Esophagus squamous epithelium (tissue), 5 donors: ENCODE data around the gene QRSL1. TPM values are rescaled to one million over a fixed set of nuclear protein-coding genes. Genes with fewer than 3 reads are reported as not detected.

Experiments used
- DNase-seq: peaks from one replicate; lab custom pipeline; 2025; lab: John Stamatoyannopoulos, UW
- H3K27ac ChIP-seq, 4 donors: fragments of 200-600 bp; sonication (generic); one replicate each; pipeline ENCODE4 v1.5.1; 2016 to 2019; ENCODE audit warnings: mild to moderate bottlenecking in 1 of 4
- H3K27me3 ChIP-seq, 4 donors: fragments of 200-600 bp; sonication (generic); 1 replicate in 3 of 4; 2 replicates in 1 of 4; pipeline versions ENCODE4 v1.5.1 to v1.6.0; 2017 to 2021; ENCODE audit warnings: antibody characterized with exemption in 1 of 4
- H3K36me3 ChIP-seq, 3 donors: fragments of 200-600 bp; sonication (generic); one replicate each; pipeline ENCODE4 v1.5.1; 2016 to 2019
- H3K4me1 ChIP-seq, 3 donors: fragments of 200-600 bp; sonication (generic); one replicate each; pipeline ENCODE4 v1.5.1; 2017 to 2019
- H3K4me3 ChIP-seq, 4 donors: fragments of 200-600 bp; sonication (generic); 1 replicate in 3 of 4; 2 replicates in 1 of 4; pipeline ENCODE4 v1.5.1; 2016 to 2019; ENCODE audit warnings: mild to moderate bottlenecking in 2 of 4, moderate library complexity in 1 of 4
- H3K9me3 ChIP-seq, 3 donors: fragments of 200-600 bp; sonication (generic); one replicate each; pipeline ENCODE4 v1.5.1; 2016 to 2019
- POLR2A ChIP-seq, 4 donors: fragments of 450-650 bp; IDR thresholded peaks; one replicate each; pipeline ENCODE4 v1.6.1; 2017; ENCODE audit warnings: antibody characterized with exemption in 4 of 4, mild to moderate bottlenecking in 4 of 4, moderate library complexity in 3 of 4
- WGBS, 2 donors: methylation state at CpG; one replicate each; pipeline ENCODE4 v1.1.5; 2018; 5-methylcytosine and 5-hydroxymethylcytosine counted together
- intact Hi-C: fragments of 100-400 bp; cut with DNase I; formaldehyde crosslinking; loops from one replicate; pipeline ENCODE4 v1.15.0; 2022
- total RNA-seq, 4 donors: library from RNA; depleted of rRNA; stranded (reverse); fragments of >200 nt; gene quantifications; one replicate each; pipeline ENCODE4 v1.1.0, GENCODE V29; 2016
- TF ChIP-seq, protein P1 (sequence below), 6 experiments: fragments of 450-650 bp in 4 of 6; fragments of 200-600 bp in 2 of 6; sonication (generic) in 2 of 6; IDR thresholded peaks; one replicate each; pipeline ENCODE4 v1.5.1; 2016 to 2019; ENCODE audit warnings: antibody characterized with exemption in 6 of 6, mild to moderate bottlenecking in 4 of 6, moderate library complexity in 4 of 6
- donor health status: DM: yes; HTN: yes; CAD: no.

Gene QRSL1
- total RNA-seq, 4 donors from 2014 or later = 4.8 to 11.1 (median 9.3) TPM

DNA sequence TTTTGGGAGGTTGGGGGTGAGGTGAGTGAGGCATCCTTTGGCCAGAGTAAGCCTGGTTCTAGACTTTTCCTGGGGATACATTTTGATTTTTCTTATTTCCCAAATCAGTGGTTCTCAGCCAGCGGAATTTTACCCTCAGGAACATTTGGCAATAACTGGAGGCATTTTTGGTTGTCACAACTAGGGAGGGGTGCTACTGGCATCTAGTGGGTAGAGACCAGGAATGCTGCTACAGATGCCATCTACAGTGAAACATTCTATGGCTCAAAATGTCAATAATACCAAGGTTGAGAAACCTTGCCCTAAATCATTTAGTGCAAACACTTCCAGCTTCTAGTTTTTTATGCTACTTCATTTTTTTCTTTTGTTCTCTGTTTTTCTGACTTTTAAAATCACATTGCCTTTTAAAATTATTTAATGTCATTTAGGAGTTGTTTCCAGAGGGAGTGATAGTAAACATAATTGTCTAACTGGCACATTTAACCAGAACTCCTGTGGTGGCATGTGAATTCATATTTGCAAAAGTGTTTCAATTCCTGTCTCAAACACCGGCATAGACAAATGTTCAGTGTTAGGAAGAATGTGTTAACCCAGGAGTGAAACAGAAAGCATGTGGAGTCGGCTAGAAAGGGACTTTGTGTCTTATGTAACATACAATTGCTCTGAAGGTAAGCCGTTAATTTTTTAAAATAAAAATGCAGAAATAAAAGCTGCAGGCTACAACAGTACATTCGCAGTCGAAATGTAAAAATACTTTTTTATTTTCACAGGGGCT, 59.0 kb downstream of the QRSL1 start:
- intact Hi-C loops = no loop called here
- 34 to 50% methylated on average over 6 of the region's 6 CpGs for WGBS, 2 donors

DNA sequence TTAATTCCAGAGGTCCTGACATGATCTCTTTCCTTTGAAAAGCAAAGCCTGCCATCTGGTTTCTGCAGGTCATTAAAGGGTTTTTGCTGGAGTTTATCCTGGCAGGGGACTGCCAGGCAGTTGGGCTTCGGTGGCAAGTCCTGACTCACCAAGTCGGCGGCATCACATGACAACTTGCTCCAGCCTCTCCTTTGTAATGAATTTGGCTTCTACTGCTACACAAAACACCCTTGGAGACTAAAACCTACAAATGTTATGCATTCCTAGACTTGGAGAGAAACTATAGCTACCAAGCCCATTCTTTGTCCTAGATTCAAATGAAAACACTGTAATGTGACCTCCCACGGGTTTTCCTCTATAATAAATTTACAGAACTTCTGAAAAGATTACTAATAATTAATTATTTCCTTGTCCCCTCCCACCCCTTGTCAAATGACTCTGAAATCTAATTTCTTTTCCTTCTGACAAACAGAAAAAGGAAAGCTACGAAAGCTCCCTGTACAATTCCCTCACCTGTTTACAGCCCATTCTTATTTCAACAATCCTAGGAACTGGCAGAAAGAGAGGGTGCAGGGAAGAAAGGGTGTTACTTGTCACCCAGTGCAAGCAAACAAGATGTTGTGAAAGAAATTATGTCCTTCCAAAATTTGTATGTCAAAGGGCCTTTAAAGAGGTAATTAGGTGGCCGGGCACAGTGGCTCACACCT, 62.9 kb downstream of the QRSL1 start:
- intact Hi-C loops = no loop called here
- 35 to 43% methylated on average over 6 of the region's 6 CpGs for WGBS, 2 donors
- H3K27ac ChIP-seq = peak overlapping the region; percentile 32 to 70 (median 50)
- H3K27me3 ChIP-seq = no peaks in the 10 kb centered on the region
- H3K4me3 ChIP-seq = no peak overlapping the region
- H3K9me3 ChIP-seq = no peaks in the 10 kb centered on the region
- peaks cover 0 to 32% (median 12%) of the 10 kb centered on the region in 3 donors for H3K4me1 ChIP-seq
- H3K36me3 ChIP-seq = no peaks in the 10 kb centered on the region
- TF ChIP-seq POLR2A (IDR thresholded peaks at IDR 0.05) = no peak
- TF ChIP-seq, protein P1, sequence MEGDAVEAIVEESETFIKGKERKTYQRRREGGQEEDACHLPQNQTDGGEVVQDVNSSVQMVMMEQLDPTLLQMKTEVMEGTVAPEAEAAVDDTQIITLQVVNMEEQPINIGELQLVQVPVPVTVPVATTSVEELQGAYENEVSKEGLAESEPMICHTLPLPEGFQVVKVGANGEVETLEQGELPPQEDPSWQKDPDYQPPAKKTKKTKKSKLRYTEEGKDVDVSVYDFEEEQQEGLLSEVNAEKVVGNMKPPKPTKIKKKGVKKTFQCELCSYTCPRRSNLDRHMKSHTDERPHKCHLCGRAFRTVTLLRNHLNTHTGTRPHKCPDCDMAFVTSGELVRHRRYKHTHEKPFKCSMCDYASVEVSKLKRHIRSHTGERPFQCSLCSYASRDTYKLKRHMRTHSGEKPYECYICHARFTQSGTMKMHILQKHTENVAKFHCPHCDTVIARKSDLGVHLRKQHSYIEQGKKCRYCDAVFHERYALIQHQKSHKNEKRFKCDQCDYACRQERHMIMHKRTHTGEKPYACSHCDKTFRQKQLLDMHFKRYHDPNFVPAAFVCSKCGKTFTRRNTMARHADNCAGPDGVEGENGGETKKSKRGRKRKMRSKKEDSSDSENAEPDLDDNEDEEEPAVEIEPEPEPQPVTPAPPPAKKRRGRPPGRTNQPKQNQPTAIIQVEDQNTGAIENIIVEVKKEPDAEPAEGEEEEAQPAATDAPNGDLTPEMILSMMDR (IDR thresholded peaks at IDR 0.05) = no peak
- DNase-seq = no peak

More for the DNA sequence above, 59.0 kb downstream of the QRSL1 start:
- Histone ChIP-seq H3K36me3 (no peaks in the 10 kb centered on the region), H3K4me3 (no peak overlapping the region), H3K4me1 (peaks cover 0 to 20% (median 12%) of the 10 kb centered on the region in 3 donors), H3K9me3 (no peaks in the 10 kb centered on the region), H3K27ac (no peak overlapping the region), H3K27me3 (no peaks in the 10 kb centered on the region)
- no peak for DNase-seq
- no peak for TF ChIP-seq POLR2A (IDR thresholded peaks at IDR 0.05)
- TF ChIP-seq, protein P1 (IDR thresholded peaks at IDR 0.05) = peak in 2 of 6 experiments; percentile 23 to 35

DNA sequence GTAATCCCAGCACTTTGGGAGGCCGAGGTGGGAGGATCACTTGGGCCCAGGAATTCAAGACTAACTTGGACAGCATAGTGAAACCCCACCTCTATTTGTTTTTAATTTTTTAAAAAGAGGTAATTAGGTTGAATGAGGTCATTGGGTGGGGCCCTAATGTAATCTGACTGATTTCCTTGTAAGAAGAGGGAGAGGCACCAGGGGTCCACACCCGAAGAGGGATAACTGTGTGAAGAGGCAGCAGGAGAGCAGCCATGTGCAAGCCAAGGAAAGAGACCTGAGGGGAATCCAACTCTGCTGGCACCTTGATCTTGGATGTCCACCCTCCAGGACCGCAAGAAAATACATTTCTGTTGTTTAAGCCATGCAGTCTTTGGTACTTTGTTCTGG, 63.4 kb downstream of the QRSL1 start:
- H3K4me1 ChIP-seq = peaks cover 0 to 32% (median 12%) of the 10 kb centered on the region in 3 donors
- H3K27ac ChIP-seq = peak overlapping the region; percentile 32 to 70 (median 50)
- TF ChIP-seq POLR2A (IDR thresholded peaks at IDR 0.05) = no peak
- TF ChIP-seq, protein P1 (IDR thresholded peaks at IDR 0.05) = no peak
- H3K9me3 ChIP-seq = no peaks in the 10 kb centered on the region
- no peak for DNase-seq
- intact Hi-C loops = no loop called here
- no peaks in the 10 kb centered on the region for H3K36me3 ChIP-seq
- H3K27me3 ChIP-seq = no peaks in the 10 kb centered on the region
- 37 to 57% methylated on average over 3 of the region's 3 CpGs for WGBS, 2 donors
- H3K4me3 ChIP-seq = no peak overlapping the region

DNA sequence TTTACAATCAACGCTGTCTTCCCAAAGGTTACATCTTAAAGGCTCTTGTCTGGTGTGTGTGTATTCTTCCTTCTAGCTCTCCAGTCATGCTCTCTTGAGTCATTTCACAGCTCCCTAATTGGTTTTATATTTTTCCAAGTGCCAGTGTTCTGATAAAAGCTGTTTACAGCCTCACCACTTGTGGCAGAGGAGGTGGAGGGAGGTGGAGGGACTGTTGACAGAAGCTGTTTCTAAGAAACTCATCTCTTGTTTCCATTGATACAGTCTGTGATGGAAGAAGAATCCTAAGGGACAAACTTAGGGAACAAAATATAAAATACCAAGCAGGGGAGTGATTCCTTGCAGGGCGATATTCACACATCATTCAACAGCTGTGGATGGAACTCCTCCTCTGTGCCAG, 64.0 kb downstream of the QRSL1 start:
- no peaks in the 10 kb centered on the region for H3K27me3 ChIP-seq
- intact Hi-C loops = no loop called here
- no peaks in the 10 kb centered on the region for H3K9me3 ChIP-seq
- DNase-seq = no peak
- TF ChIP-seq, protein P1 (IDR thresholded peaks at IDR 0.05) = no peak
- no peak for TF ChIP-seq POLR2A (IDR thresholded peaks at IDR 0.05)
- H3K4me1 ChIP-seq = peaks cover 0 to 32% (median 12%) of the 10 kb centered on the region in 3 donors
- peak overlapping the region in 3 of 4 donors; percentile 32 to 70 (median 52) for H3K27ac ChIP-seq
- 83 to 97% methylated on average over 2 of the region's 2 CpGs for WGBS, 2 donors
- H3K36me3 ChIP-seq = no peaks in the 10 kb centered on the region
- H3K4me3 ChIP-seq = no peak overlapping the region

DNA sequence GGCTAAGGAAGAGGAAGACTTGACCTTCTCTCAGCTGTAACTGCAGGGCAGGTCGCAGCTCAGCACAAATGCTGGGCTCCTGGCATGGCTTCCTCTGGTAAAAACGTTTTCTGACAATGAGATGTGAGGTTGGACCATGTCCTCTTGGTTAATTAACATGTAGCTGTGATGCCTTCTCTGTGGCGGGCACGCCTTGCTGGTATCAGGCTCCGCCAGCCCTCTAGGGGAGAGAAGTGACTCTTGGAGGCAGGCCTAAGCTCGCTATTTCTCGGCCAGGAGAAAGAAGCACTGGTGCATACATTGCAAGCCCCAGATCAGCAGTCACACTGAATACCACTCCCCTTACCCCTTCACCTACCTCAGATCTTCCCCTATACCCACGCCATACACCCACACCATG, 65.0 kb downstream of the QRSL1 start:
- no peak for TF ChIP-seq POLR2A (IDR thresholded peaks at IDR 0.05)
- TF ChIP-seq, protein P1 (IDR thresholded peaks at IDR 0.05) = no peak
- Histone ChIP-seq H3K36me3 (no peaks in the 10 kb centered on the region), H3K4me3 (no peak overlapping the region), H3K9me3 (no peaks in the 10 kb centered on the region), H3K4me1 (peaks cover 0 to 32% (median 12%) of the 10 kb centered on the region in 3 donors), H3K27me3 (no peaks in the 10 kb centered on the region), H3K27ac (no peak overlapping the region)
- 46 to 68% methylated on average over 4 to 8 of the region's 8 CpGs for WGBS, 2 donors
- DNase-seq = no peak
- intact Hi-C loops = no loop called here
